Loucy (cell line): Measurements from ENCODE around the gene ETV5.

Experiments
- CTCF ChIP-seq: fragments of 200-600 bp; sonication (generic); conservative IDR thresholded peaks from 2 replicates; pipeline ENCODE4 v1.5.1; 2014; ENCODE audit warnings: mild to moderate bottlenecking, antibody characterized with exemption, low read length
- EZH2phosphoT487 ChIP-seq: fragments of 200-600 bp; IDR thresholded peaks from 2 replicates; pipeline ENCODE4 v1.6.1; 2018; ENCODE audit warnings: antibody characterized with exemption, mild to moderate bottlenecking, moderate library complexity, borderline replicate concordance

GRCh38 chr3:186004671-186005070, 104.2 kb downstream of the ETV5 start:
- TF ChIP-seq CTCF (no peak), EZH2phosphoT487 (no peak)
